GM18909 (cell line): ENCODE measurements around the gene GPC3.

Experiments used
- ATAC-seq: cut with Tn5 transposase; IDR thresholded peaks from one replicate; pipeline ENCODE4 v1.9.1; 2021; ENCODE audit warnings: mild to moderate bottlenecking; ENCODE audit not compliant: unreplicated experiment, poor library complexity

Gene GPC3

DNA sequence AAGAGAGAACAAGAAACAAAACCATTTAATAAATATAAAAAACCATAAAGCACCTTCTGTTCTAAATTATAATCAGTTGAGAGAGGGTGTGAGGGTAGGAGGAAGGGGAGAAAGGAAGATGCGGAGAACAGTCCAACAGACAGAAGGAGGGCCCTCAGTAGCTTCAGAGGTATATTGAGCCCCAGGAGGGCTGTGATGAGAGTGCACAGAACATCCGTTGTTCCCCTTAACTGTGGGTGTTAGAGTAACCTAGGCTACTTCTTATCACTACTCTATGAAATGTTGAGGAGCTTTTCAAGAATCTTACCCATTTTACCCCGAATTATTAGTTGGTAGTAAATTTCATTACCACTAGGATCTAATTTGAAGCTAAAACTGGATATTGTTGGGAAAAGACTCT lies 13.8 kb downstream of the GPC3 start:
- ATAC-seq, result no peak

DNA sequence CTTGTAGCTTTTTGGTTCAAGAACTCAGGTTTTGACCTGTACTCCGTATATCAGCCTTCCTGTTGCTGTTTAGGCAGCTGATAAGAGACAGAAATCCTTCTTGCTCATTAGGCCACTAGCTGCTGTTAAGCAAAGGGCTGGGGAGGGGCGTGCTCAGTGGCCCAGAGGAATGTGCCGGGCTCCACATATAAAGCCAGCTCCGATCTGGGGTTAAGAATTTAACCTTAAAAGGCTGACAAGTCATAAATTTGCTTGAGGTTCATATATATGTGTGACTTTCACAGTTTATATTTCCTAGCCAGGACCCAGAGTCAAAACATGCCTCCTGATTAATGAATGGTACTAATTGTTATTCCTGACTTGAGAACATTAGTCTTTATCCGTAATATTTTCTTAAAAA lies 15.3 kb downstream of the GPC3 start:
- no peak for ATAC-seq

DNA sequence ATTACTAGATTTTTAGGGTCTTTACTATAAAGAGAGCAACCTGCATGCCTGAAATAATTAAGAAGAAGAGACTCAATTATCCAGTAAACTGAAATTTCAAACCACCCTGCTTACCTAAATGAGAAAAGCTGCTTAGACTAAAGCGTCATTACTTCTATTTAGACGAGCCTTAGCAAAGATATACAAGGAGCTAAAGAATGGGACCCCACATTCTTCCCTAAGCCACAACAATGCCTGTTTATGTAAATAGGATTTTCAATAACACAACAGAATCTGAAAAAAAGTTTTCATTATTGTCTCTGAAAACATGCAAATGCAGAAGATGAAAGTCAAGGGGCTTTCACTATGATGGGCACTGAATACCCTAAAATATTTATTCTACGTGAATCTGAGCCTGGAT lies 16.2 kb downstream of the GPC3 start:
- ATAC-seq, result no peak

DNA sequence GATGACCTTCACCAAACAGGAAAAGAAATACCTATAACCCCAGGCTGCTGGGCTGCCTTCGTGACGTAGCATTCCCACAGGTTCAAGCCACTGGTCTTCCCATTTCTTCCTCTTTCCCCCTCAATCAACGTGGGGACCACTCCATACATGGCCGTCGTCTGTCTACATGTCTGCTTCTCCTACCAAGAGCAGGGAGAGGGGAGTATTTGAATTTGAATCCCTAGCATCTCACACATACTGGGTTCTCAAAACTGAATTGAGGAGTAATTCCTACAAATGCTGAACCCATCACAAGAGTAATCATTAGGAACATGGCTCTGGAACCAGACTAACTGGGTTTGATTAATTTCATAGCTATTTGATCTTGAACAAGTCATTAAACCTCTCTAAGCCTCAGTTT lies 17.3 kb downstream of the GPC3 start:
- no peak for ATAC-seq

DNA sequence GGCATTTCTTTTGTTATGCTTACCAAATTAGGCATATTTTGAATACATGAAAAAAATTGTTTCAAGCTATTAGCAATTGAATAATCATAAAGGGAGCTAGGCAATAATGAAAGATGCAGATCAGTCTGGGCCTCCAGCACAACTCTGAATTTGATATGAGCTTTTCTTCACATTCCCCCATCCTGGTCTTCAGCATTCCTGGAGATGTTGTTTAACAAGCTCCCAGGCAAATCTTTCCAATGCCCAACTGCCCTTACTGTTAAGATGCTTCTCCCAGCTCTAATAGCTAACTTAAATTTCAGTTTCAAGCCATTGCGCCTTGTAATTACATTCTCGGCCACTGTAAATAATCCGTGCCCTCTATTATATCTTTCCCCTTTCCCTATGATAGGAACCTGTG lies 19.2 kb downstream of the GPC3 start:
- ATAC-seq, result no peak

DNA sequence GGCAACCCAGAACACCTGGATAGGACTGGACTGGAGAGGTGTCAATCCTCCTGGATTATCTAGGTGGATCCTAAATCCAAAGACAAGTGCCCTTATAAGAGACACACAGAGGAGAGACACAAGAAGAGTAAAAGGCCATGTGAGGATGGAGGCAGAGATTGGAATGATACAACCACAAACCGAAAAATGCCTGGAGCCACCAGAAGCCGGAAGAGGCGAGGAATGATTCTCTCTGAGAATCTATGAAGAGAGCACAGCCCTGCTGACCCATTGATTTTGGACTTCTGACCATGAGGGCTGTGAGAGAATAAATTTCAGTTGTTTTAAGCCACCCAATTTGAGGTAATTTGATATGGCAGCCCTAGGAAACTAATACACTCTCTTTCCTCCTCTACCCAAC lies 20.1 kb downstream of the GPC3 start:
- ATAC-seq, result no peak

DNA sequence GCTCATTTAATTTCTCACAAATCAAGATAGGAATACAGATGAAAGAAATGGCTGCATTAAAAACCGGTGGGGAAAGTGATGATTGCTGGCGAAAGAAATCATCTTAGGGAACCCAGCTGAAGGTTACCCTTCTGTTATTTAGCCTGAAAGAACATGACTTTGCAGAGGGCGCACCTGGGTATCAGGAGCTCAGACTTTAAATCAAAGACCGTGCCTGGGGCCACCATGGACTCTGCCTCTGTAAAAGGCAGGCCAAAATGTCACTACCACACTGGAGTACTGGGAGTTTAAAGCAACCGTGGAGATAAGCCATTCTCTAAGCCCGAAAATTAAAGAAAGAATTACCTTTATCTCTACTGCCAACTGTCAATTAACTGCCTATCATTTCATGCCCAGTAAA lies 24.3 kb downstream of the GPC3 start:
- ATAC-seq, result no peak

DNA sequence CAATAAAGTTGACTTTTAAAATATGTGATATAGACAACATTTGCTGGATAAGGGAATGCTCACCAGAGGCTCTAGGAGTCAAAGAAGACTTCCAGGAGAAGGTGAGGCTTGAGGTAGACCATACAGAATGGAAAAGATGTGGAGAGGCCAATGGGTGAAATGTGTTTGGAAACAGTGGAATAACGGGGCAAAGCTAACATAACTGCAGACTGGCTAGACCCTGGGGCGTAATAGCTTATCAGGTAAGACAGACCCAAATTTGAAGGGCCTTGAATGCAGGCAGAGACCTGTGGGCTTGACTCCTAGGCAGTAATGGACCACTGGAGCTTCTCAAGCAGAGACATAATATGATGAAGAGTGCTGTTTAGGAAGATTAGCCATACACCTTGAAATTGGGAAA lies 25.4 kb downstream of the GPC3 start:
- ATAC-seq, result no peak

DNA sequence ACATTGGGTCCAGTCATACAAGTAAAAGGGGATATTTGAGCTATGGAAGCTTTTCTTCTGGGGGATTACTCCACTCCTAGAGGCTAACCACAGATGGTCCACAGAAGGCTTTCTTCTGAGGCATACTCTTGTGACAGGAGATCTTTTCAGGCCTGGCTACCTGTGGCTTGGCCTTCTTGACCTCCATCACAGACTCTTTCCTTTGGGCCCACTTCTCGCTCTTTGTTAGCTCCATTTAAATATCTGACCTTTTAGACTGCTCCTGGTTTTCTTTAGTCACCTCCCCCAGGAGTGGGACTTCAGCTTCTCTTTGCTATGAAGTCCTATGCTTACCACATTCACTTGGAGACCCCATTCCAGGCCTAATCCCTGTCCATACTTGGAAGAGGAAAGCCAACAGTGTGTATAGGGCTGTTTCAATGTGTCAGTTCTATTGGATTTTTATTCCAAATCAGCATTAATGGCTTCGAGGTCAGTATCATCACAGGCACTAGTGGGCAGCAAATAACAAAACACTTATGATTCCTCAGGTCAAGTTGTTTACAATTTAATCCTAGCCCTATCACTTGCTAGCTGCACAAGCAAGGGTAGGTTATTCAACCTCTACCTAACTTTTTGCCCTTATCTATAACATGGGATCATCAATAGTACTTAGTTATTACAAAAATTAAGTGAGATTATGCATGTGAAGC lies 26.3 kb downstream of the GPC3 start:
- no peak for ATAC-seq

DNA sequence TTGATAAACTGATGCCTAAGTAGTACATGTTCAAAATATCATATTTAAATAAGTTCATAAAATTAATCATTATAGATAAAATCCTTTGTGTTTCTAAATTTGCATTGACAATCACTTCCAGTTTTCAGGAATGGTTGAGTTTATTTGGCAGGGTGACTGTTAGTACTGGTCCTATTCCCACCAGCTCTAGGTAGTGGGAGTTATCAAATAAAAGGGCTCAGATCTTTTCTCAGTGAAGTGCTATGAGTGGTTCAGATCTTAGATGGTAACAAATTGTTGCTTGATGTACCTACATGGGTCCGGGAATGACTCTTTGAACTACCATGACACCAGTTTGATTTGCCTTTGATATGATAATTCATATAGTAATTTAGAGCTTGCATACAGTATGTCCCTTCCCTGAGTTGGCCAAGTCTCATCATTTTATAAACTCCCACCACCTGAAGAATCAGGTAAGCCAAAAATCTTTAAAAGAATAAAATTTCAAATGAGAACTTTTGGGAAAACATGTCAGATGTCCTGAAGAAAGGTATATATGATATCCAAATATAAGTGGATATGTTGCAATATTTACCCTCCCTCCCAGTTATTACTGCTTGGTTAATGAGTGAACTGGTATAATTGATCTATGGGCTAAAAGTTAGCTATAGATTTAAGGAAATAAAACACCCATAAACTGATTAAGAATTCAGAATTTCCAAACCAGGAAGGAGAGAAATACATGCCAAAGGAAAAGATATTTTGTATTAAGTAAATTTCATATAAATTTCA lies 28.6 kb downstream of the GPC3 start:
- ATAC-seq, result no peak

DNA sequence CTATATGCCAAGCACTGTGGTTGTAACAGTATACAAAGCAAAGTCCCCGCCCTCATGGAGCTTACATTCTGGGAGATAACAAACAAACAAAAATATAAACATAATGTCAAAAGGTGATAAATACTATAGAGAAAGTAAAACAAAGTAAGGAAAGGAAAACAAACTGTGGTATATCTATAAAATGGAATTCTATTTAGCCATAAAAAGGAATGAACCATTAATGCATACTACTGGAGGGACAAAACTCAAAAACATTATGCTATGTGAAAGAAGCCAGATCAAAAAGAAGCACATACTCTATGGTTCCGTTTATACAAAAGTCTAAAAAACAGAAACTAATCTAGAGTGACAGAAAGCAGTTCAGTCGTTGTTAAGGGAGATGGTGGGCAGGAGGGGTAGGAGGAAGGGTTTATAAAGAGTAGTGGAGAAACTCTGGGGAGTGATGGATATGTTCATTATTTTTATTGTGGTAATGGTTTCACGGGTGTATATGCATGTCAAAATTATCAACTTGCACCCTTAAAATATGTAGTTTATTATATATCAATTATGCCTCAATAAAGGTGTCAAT lies 31.5 kb downstream of the GPC3 start:
- ATAC-seq, result no peak

DNA sequence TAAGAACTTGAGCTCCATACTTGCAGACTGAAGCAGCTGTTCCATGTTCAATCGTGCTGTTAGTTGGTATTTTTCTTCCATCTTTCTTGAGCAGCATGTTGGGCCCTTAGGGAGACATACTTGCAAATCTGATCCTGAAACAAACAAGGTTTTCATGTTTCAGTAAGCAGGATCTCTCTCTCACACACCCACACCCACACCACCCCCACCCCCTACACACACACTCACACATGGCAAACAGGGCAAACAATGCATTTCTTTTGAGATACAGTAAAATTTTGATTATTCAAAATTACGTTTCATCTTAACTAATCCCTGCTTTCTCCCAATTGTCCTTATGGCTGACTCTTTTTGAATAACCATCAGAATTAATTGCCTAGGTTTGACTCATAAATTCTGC lies 32.3 kb downstream of the GPC3 start:
- no peak for ATAC-seq

DNA sequence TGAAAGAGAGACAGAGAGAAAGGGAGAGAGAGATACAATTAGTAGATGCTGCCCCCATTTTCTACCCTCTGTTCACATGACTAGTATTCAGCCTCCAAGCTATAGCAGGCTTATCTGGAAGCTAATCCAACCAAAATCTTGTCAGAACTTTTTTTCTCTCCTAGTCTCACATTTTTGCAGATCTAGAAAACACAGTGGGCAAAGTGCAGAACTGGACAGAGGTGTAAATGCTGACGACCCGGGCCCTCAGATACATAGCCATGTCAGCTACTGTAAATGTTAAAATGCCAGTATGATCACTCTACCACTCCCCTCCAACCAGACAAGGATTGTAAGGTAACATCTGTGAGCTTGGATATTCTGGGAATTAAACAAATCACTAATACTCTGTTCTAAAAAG lies 34.3 kb downstream of the GPC3 start:
- no peak for ATAC-seq

DNA sequence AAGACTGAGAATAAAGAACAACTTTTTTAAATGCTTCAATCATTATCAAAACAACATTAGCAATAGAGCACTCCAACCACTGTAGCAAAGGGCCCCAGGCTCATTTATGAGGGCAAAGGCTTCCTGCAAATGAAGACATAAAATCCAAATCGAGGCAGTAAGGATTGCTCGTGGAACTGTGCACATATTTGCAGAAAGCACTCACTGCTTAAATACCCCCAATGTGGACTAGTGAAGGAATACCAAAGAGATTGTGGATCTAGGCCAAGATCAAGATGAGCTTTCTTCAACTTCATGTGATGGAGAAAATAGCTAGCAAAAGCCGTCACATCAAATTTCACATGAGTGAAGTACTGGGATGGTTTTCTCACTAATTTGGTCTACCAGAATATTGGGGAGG lies 35.2 kb downstream of the GPC3 start:
- ATAC-seq, result no peak

DNA sequence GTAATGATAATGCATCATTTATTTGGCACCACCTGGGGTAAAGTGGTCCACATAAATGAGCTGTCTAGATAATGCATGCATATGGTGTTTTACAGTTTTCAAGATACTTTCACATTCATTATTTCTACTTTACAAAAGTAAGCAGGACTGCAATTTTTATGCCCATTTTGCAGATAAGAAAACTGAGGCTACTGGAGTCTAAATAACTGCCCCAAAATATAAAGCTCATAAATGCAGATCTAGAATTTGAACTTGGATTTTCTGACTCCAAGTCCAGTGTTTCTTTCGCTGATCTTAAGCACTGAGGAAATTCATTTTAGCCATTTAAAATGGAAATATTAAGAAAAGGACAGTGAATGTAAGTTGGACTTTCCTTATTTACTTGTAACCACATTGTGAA lies 36.5 kb downstream of the GPC3 start:
- no peak for ATAC-seq

DNA sequence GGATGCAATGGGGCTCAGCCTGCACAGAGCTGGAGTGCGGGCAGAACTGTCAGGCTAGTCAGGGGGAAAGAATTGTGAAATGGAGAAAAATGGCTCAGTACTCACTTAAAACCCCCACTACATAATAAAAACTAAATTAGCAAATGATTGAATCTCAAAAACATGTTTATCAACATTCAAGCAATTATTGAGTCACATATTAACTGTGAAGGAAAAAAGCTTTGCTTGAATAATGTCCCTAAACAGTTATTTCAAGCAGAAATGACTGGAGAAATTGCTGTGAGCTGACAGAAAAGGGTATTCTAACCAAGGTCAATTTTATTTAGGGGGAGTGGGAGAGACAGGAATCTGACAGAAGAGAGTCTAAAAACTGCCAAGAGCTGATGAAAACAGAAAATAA lies 37.4 kb downstream of the GPC3 start:
- ATAC-seq, result no peak

DNA sequence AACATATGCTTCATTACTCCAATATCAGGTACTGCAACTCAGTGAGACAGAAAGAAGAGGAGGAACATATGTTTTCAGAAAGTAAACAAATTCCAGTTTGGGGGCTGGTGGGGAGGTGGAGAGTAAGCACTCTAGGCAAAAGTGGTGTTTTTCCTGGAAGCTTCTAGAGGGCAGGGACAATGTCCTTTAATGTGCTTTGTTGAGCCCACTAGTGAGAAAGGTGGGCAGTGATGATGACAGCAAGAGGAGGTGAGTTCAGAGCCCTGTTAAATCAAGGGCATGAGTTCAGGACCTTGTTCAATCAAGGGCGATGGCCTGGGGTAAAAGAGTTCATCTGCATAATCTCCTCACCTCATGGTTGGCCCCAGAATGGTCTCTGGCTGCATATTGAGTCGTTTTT lies 38.4 kb downstream of the GPC3 start:
- ATAC-seq, result no peak

DNA sequence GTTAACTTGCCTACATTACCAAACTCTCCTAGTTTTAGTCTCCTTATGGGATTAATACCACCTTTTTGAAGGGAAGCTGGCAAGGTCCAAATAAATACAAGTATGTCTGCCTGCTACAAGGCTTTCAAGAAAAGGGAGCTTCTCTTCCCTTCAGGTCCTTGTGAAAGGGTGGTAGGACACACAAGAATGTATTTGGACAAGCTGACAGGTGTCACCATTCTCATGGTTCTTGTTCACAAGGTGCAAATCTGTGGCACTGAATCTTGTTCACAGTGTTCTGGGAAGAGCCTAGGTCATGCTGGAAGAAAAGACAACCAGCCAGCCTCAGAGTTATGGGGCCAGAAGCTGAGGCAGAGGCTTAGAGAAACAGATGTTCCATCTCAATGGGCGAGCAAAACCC lies 41.9 kb downstream of the GPC3 start:
- no peak for ATAC-seq

DNA sequence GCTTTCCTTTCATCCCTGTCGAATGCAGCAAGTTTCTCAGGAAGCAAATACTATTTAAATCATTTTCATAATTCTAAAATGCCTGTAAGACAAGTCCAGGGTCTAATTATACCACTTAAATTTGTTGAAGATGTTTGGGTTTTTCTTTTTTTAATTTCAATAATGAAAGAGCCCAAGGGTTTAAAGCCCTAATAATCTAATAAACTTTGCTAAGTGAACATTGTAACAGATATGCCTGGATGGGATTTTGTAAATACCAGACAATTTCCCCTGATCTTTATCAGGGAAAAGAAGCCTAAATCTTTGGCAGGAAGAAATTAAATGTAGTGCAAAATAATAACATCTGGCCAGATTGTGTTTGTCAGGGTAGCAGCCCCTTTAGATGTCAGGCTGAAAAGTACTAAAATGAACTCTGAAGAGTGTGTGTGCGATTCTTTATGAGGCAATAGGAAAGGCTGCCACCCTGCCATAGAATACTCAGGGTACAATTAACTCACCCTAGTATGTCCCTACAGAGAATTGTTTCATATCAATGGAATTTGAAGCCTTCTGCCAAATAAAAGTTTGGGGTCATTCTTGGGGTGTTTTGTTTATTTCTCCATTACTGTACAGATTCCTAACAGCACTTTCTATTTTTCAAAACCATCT lies 45.6 kb downstream of the GPC3 start:
- no peak for ATAC-seq

DNA sequence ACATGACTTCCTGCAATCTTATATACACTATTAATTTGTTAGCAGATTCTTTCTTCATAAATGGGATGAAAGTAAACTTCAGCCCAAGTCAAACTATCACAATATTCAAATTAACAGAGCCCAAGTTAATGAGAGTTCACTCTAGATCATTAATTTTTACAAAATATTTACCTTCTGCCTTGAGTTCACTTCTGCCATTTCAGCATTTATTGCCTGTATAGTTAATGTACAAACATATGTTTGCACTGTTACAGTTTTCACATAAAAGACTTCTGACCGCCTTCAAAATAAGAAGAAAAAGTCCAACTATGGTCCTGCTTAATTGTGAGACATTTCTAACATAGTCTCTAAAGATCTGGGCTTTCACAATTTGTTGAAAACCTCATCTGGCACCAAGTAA lies 46.9 kb downstream of the GPC3 start:
- no peak for ATAC-seq

DNA sequence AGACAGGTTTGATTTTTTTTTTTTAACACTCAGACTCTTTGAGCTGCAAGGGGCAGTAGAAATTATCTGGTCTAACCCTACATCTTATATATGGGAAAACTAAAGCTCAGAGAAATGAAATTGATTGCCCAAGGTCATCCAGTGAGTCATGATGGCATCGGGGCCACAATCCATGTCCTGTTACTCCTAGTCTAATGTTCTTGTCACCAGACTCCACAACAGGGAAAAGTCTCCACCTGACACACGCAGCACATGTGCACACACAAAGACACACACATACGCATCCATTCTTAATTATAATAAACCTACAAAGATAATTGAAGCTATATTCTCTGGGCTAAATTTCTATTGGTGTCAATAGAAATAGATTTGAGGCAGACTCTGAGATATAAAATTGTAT lies 48.4 kb downstream of the GPC3 start:
- ATAC-seq, result no peak
